Ovary (tissue), 10 donors: ENCODE data around the gene MAP4K2. TPM values are rescaled to one million over a fixed set of nuclear protein-coding genes. Genes with fewer than 3 reads are reported as not detected.
A peak's percentile ranks its signal among the peaks of the same experiment; 100 is the strongest.

Experiments
- DNase-seq, 5 donors: peaks; one replicate each; pipeline ENCODE4 v3.0.0-alpha.2; 2019 to 2020
- H3K27ac ChIP-seq, 2 donors: fragments of 200-600 bp; one replicate each; pipeline versions ENCODE4 v1.5.1 to v1.8.0; 2019 to 2022
- H3K27me3 ChIP-seq: fragments of 200-600 bp; one replicate; pipeline ENCODE4 v1.8.0; 2022
- H3K36me3 ChIP-seq: fragments of 200-600 bp; sonication (generic); one replicate; pipeline ENCODE4 v1.5.1; 2019
- H3K4me1 ChIP-seq: one replicate; pipeline ENCODE4 v1.8.1; 2013; ENCODE audit warnings: mild to moderate bottlenecking, moderate library complexity; ENCODE audit not compliant: insufficient read depth
- H3K4me3 ChIP-seq: fragments of 200-600 bp; sonication (generic); one replicate; pipeline ENCODE4 v1.5.1; 2017
- H3K9me3 ChIP-seq, 2 donors: fragments of 200-600 bp in 1 of 2; sonication (generic) in 1 of 2; one replicate each; pipeline versions ENCODE4 v1.5.1 to v1.8.1; 2013 to 2019; ENCODE audit warnings: mild to moderate bottlenecking in 1 of 2, moderate library complexity in 1 of 2
- EP300 ChIP-seq: sonication (generic); formaldehyde crosslinking; IDR thresholded peaks from one replicate; pipeline ENCODE4 v1.6.1; 2017; ENCODE audit warnings: antibody characterized with exemption
- POLR2A ChIP-seq: fragments of 450-650 bp; IDR thresholded peaks from one replicate; pipeline ENCODE4 v1.6.1; 2017; ENCODE audit warnings: antibody characterized with exemption, mild to moderate bottlenecking, moderate library complexity
- WGBS, 3 donors: extraction: QIAGEN DNeasy Blood & Tissue Kit in 1 of 3; methylation state at CpG; one replicate each; pipeline versions ENCODE4 v1.1.5 to v1.1.7; 2013 to 2017; 5-methylcytosine and 5-hydroxymethylcytosine counted together
- intact Hi-C, 4 donors: fragments of 100-400 bp; cut with DNase I; formaldehyde crosslinking; loops; one replicate each; pipeline versions ENCODE4 v1.11.0 to v1.15.1; 2022 to 2023
- long read RNA-seq, 3 donors: library from polyadenylated mRNA in 2 of 3; unstranded in 2 of 3; transcript quantifications; one replicate each; pipeline ENCODE4 v2.0.0 and lab custom pipeline, GENCODE V29; 2021 to 2026
- polyA plus RNA-seq, 2 donors: library from polyadenylated mRNA; stranded (reverse); fragments of 200-250 nt in 1 of 2; fragments of 350-450 nt in 1 of 2; fragmentation: Illumina TruSeq in 1 of 2; extraction: RNeasy Lipid Tissue Mini Kit (QIAGEN cat#74804) in 1 of 2; gene quantifications; one replicate each; pipeline ENCODE4 v1.2.3, GENCODE V29; 2013 to 2014
- total RNA-seq, 7 donors: library from RNA; depleted of rRNA in 2 of 7; stranded (reverse); fragments of >200 nt in 2 of 7; fragmentation: NEBNext Ultra II Directional in 3 of 7; extraction: Animal tissue kit (Norgen Biotek cat#: 25700) in 3 of 7; gene quantifications; one replicate each; pipeline versions ENCODE4 v1.1.0 to v1.2.4, GENCODE V29; 2016 to 2023
- TF ChIP-seq, protein P1 (sequence below), 3 donors: fragments of 450-650 bp in 2 of 3; fragments of 200-600 bp in 1 of 3; IDR thresholded peaks; one replicate each; pipeline versions ENCODE4 v1.5.1 to v1.8.0; 2016 to 2022; ENCODE audit warnings: antibody characterized with exemption in 3 of 3, mild to moderate bottlenecking in 1 of 3
- donor health status: DM: no; HTN: no; CAD: no; lungs with moderate emphysema.
- donor health status: DM: no; HTN: no; CAD: no.
- donor health status: Bipolar disorder and iron deficiency.
- donor health status: DM: yes; HTN: yes; CAD: no.
- donor health status: DM: no; HTN: no; CAD: no.
- donor health status: DM: yes; HTN: yes; CAD: no.

Gene MAP4K2
- total RNA-seq (10 to 100 TPM in 5 of 7 donors, 1 to 10 TPM in 2; 5.6 to 15.5 (median 13.0) TPM), polyA plus RNA-seq (1 to 10 TPM; 2.3 to 9.9 TPM)
- long read RNA-seq, donor 1, full-length matches to known transcripts = 4 of 33 reads
- long read RNA-seq, donor 1, partial matches to known transcripts = 11 of 33 reads
- long read RNA-seq, donor 1, other reads (novel, unspliced or antisense) = 18 of 33 reads
- long read RNA-seq, donor 2, full-length matches to known transcripts = 1 of 1 reads
- long read RNA-seq, donor 2, partial matches to known transcripts = 0 of 1 reads
- long read RNA-seq, donor 2, other reads (novel, unspliced or antisense) = 0 of 1 reads
- long read RNA-seq, donor 3, full-length matches to known transcripts = 7 of 19 reads
- long read RNA-seq, donor 3, partial matches to known transcripts = 3 of 19 reads
- long read RNA-seq, donor 3, other reads (novel, unspliced or antisense) = 9 of 19 reads

DNA sequence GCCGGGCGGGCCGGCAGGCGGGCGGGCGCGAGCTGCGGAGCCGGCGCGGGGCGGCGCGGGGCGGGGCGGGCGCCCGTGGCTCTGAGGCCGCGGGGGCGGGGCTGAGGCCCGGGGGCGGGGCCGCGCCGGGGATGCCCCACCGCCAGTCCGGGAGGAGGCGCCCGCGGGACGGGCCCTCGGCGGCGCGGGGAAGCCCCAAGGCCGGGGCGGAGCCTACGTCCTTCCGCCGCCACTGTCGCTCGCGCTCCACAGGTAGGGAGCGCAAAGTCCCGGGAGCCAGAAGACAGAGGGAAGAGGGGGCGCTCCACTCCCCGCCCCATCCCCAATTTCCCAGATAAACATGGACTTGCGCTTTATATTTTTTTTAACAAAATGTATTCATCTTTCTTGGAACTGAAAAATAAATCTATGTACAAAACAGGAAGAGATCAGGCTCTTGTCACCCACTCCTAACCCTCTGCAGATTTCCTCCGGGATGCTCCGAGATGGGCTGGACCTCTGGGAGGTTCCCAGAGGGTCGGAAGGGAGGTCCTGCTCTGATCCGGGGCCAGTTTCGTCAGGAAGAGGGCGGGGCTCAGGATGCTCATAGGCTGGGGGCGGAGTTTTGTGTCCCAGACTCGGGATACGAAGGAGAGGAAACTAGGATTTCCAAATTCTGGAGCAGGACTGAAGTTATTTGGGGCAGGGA lies at the start of gene MAP4K2:
Gene MAP4K2, minus strand, starts transcription at position 57 of the 688 bp plus-strand sequence. CDS start 65 bp downstream, outside the sequence.
- WGBS, 3 donors = 0 to 1% (median 0%) methylated on average over 30 to 58 of the region's 58 CpGs

DNA sequence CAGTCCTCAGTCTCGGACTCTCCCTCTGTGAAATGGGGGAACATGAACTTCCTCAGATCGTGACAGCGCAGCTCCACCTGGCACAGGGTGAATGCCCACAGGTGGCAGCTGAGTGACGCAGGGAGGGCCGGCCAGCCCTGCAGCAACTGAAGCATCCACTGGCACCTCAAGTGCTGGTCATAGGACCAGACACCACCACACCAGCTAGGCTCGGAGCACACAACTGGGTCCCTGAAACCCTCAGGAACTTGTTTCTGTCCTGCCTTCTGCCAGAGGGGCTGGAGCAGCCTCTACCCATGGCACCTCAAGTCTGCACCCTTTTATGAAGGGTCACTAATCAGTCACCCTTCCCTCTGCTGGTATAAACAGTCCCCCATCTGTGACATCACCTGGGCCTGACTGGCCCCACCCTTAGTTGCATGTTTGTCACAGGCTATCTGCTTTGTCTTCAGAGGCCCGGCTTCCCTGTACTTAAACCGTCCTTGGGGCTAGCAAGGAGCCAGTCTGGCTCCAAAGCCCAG lies 48.9 kb upstream of the MAP4K2 start:
- H3K27ac ChIP-seq = no peak overlapping the region
- WGBS, 3 donors = 88 to 90% (median 88%) methylated on average over 8 of the region's 8 CpGs
- peaks cover 14% of the 10 kb centered on the region for H3K4me1 ChIP-seq

More for the DNA sequence above, at the start of gene MAP4K2:
- TF ChIP-seq POLR2A (peak; percentile 29), EP300 (no peak)
- TF ChIP-seq, protein P1, sequence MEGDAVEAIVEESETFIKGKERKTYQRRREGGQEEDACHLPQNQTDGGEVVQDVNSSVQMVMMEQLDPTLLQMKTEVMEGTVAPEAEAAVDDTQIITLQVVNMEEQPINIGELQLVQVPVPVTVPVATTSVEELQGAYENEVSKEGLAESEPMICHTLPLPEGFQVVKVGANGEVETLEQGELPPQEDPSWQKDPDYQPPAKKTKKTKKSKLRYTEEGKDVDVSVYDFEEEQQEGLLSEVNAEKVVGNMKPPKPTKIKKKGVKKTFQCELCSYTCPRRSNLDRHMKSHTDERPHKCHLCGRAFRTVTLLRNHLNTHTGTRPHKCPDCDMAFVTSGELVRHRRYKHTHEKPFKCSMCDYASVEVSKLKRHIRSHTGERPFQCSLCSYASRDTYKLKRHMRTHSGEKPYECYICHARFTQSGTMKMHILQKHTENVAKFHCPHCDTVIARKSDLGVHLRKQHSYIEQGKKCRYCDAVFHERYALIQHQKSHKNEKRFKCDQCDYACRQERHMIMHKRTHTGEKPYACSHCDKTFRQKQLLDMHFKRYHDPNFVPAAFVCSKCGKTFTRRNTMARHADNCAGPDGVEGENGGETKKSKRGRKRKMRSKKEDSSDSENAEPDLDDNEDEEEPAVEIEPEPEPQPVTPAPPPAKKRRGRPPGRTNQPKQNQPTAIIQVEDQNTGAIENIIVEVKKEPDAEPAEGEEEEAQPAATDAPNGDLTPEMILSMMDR (IDR thresholded peaks at IDR 0.05) = peak in 2 of 3 donors; percentile 35 to 41
- H3K4me1 ChIP-seq = peaks cover 2% of the 10 kb centered on the region
- intact Hi-C loops = no loop called here
- peak; percentile 89 to 95 (median 90) for DNase-seq
- no peaks in the 10 kb centered on the region for H3K9me3 ChIP-seq
- H3K27me3 ChIP-seq = no peaks in the 10 kb centered on the region
- peak within 1 kb of the TSS; percentile 60 for H3K4me3 ChIP-seq
- H3K27ac ChIP-seq = peak within 1 kb of the TSS; percentile 67 to 93
- H3K36me3 ChIP-seq = no peaks in the 10 kb centered on the region

DNA sequence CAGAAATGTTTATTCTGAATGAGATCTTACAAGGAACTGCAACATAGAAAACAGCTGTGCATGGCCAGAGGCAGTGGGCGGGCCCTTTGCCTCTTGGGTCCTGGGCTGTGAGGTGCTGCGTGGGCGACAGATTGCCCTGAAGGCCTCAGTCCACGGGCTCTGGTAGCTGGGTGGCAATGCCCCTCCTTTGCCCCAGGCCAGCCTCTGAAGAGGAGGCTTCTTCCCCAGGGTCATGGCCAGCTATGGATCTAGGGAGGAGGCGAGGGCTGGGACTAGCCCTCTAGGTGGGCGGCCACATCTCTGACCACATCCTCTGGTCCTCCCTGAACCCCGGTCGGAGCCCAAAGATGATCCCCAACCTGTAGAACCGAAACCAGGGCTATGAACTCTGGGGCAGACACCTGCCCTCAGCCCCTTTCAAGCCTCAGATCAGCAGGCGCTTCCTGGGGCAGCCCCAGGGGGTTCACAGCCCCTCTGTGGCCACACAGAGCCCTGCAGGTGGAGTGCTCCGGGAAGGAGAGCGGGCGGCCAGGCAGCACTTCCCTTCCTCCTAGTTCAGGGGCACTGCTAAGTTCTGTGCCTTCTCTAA lies 48.1 kb upstream of the MAP4K2 start:
- TF ChIP-seq POLR2A = no peak
- WGBS, 3 donors = 48 to 65% (median 59%) methylated on average over 13 of the region's 13 CpGs
- H3K4me3 ChIP-seq = no peak overlapping the region
- peak overlapping the region in 1 of 2 donors; percentile 18 for H3K27ac ChIP-seq
- intact Hi-C loops = no loop called here
- H3K4me1 ChIP-seq = peaks cover 14% of the 10 kb centered on the region
- H3K9me3 ChIP-seq = no peaks in the 10 kb centered on the region
- no peaks in the 10 kb centered on the region for H3K36me3 ChIP-seq
- no peak for DNase-seq
- H3K27me3 ChIP-seq = no peaks in the 10 kb centered on the region

More for the DNA sequence above, 48.9 kb upstream of the MAP4K2 start:
- Histone ChIP-seq H3K27me3 (no peaks in the 10 kb centered on the region), H3K36me3 (no peaks in the 10 kb centered on the region), H3K9me3 (no peaks in the 10 kb centered on the region), H3K4me3 (no peak overlapping the region)
- no peak for DNase-seq
- intact Hi-C loops = no loop called here
- TF ChIP-seq, protein P1 (IDR thresholded peaks at IDR 0.05) = no peak
- TF ChIP-seq POLR2A = no peak
- no peak for TF ChIP-seq EP300

DNA sequence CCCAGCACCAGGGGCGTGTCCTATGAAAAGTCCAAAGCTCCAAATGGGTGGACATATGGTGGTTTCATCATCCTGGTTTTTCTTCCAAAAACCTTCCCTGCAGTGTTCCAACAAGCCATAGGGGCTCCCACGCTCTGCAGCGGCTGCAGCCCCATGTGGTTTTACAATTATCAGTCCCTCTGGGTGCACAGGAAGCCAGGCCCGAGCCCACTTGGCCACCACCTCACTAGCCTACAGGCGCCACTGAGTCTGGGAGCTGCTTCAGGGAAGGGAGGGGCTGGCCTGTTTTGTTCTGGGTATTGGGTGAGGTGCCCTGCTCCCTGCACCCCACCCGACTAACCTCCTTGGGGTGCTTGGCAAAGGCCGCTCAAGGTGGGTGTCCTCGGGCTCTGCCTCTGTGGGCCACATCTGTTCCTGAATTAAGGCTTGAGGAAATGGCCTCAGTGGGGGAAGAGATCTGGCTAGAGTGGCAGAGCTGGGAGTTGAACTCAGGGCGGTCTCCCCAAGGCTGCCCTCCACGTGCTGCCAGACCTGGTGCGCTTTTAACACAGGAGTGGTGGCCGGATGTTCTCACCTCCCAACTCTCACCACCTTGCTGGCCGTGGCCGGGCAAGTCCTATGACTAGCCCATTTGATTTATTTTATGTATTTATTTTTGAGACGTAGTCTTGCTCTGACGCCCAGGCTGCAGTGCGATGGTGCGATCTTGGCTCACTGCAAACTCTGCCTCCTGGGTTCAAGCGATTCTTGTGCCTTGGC lies 46.8 kb upstream of the MAP4K2 start:
- TF ChIP-seq POLR2A (no peak), EP300 (no peak)
- TF ChIP-seq, protein P1 (IDR thresholded peaks at IDR 0.05) = no peak
- intact Hi-C loops = loop anchor here (5.0 to 10.0 kb wide), 5 partner anchors 38 to 268 kb away; partner anchors contain the start of genes ARL2 (in 3 of the 4), ZNHIT2 (in 2 of the 4) and TM7SF2 (in 1 of the 4)
- 67 to 73% (median 68%) methylated on average over 19 of the region's 19 CpGs for WGBS, 3 donors
- Histone ChIP-seq H3K27me3 (no peaks in the 10 kb centered on the region), H3K9me3 (no peaks in the 10 kb centered on the region), H3K36me3 (no peaks in the 10 kb centered on the region), H3K4me3 (no peak overlapping the region), H3K27ac (no peak overlapping the region), H3K4me1 (peaks cover 9% of the 10 kb centered on the region)
- DNase-seq = no peak
